H9 (cell line): ENCODE results near the gene GALNT2. TPM values are rescaled to one million over a fixed set of nuclear protein-coding genes. Genes with fewer than 3 reads are reported as not detected.
A peak's percentile ranks its signal among the peaks of the same experiment; 100 is the strongest.

Experiments used
- DNase-seq: peaks from one replicate; pipeline ENCODE4 v3.0.0-alpha.2; 2017
- H2AFZ ChIP-seq: one replicate; pipeline ENCODE4 v1.6.1; 2013; ENCODE audit warnings: mild to moderate bottlenecking, low read length, control low read depth, moderate library complexity
- H2AK5ac ChIP-seq: 2 replicates; pipeline ENCODE4 v1.6.1; 2013; ENCODE audit warnings: low read length, control low read depth, mixed read lengths; ENCODE audit not compliant: insufficient read length
- H2BK120ac ChIP-seq: one replicate; pipeline ENCODE4 v1.6.1; 2013; ENCODE audit warnings: low read depth, mild to moderate bottlenecking, low read length, control low read depth, inconsistent platforms; ENCODE audit not compliant: poor library complexity, severe bottlenecking
- H2BK12ac ChIP-seq: 2 replicates; pipeline ENCODE4 v1.6.1; 2013; ENCODE audit warnings: low read length, control low read depth, mixed read lengths, low read depth; ENCODE audit not compliant: insufficient read length
- H2BK15ac ChIP-seq: 2 replicates; pipeline ENCODE4 v1.6.1; 2013; ENCODE audit warnings: low read depth, low read length, control low read depth
- H2BK20ac ChIP-seq: one replicate; pipeline ENCODE4 v1.6.1; 2013; ENCODE audit warnings: low read depth, mild to moderate bottlenecking, low read length, control low read depth, inconsistent platforms; ENCODE audit not compliant: poor library complexity, severe bottlenecking
- H2BK5ac ChIP-seq: 2 replicates; pipeline ENCODE4 v1.6.1; 2013; ENCODE audit warnings: low read length, control low read depth, mixed read lengths; ENCODE audit not compliant: insufficient read length
- H3K14ac ChIP-seq: 2 replicates; pipeline ENCODE4 v1.6.1; 2013; ENCODE audit warnings: low read length, control low read depth; ENCODE audit not compliant: insufficient read depth
- H3K18ac ChIP-seq: 2 replicates; pipeline ENCODE4 v1.6.1; 2013; ENCODE audit warnings: low read depth, mild to moderate bottlenecking, mixed read lengths, low read length, control low read depth; ENCODE audit not compliant: insufficient read length
- H3K23ac ChIP-seq: 2 replicates; pipeline ENCODE4 v1.6.1; 2013; ENCODE audit warnings: low read length, control low read depth, mixed read lengths, low read depth; ENCODE audit not compliant: insufficient read length
- H3K23me2 ChIP-seq: 2 replicates; pipeline ENCODE4 v1.6.1; 2013; ENCODE audit warnings: low read depth, mild to moderate bottlenecking, mixed read lengths, low read length, control low read depth; ENCODE audit not compliant: insufficient read length, poor library complexity, severe bottlenecking
- H3K27ac ChIP-seq: 2 replicates; pipeline ENCODE4 v1.5.1; 2013; ENCODE audit warnings: low read length, control low read depth, mixed read lengths, low read depth; ENCODE audit not compliant: insufficient read length
- H3K27me3 ChIP-seq: 2 replicates; pipeline ENCODE4 v1.6.1; 2013; ENCODE audit warnings: low read length, control low read depth, inconsistent platforms; ENCODE audit not compliant: insufficient read depth
- H3K4ac ChIP-seq: 2 replicates; pipeline ENCODE4 v1.6.1; 2013; ENCODE audit warnings: low read depth, mild to moderate bottlenecking, control low read depth, inconsistent platforms, low read length, moderate library complexity
- H3K4me1 ChIP-seq: 2 replicates; pipeline ENCODE4 v1.6.1; 2013; ENCODE audit warnings: low read length, control low read depth, inconsistent platforms; ENCODE audit not compliant: insufficient read depth
- H3K4me2 ChIP-seq: 2 replicates; pipeline ENCODE4 v1.6.1; 2013; ENCODE audit warnings: low read length, control low read depth, mixed read lengths; ENCODE audit not compliant: insufficient read length, insufficient read depth
- H3K56ac ChIP-seq: 2 replicates; pipeline ENCODE4 v1.6.1; 2013; ENCODE audit warnings: low read depth, mild to moderate bottlenecking, mixed read lengths, low read length, control low read depth; ENCODE audit not compliant: insufficient read length
- H3K79me1 ChIP-seq: 2 replicates; pipeline ENCODE4 v1.6.1; 2013; ENCODE audit warnings: low read depth, mild to moderate bottlenecking, moderate library complexity, low read length, control low read depth, inconsistent platforms; ENCODE audit not compliant: insufficient read depth, poor library complexity, severe bottlenecking
- H3K79me2 ChIP-seq: 2 replicates; pipeline ENCODE4 v1.6.1; 2013; ENCODE audit warnings: low read length, control low read depth, inconsistent platforms; ENCODE audit not compliant: insufficient read depth
- H3K9ac ChIP-seq: 2 replicates; pipeline ENCODE4 v1.6.1; 2013; ENCODE audit warnings: low read length, control low read depth, mixed read lengths; ENCODE audit not compliant: insufficient read length; ENCODE audit errors: extremely low read depth
- H3K9me3 ChIP-seq: one replicate; pipeline ENCODE4 v1.6.1; 2013; ENCODE audit warnings: low read depth, low read length, inconsistent platforms; ENCODE audit not compliant: control insufficient read depth
- H3T11ph ChIP-seq: one replicate; pipeline ENCODE4 v1.6.1; 2013; ENCODE audit warnings: mild to moderate bottlenecking, low read length, control low read depth, inconsistent platforms
- H4K20me1 ChIP-seq: one replicate; pipeline ENCODE4 v1.6.1; 2013; ENCODE audit not compliant: control insufficient read depth, insufficient read length, insufficient read depth
- H4K5ac ChIP-seq: 2 replicates; pipeline ENCODE4 v1.6.1; 2013; ENCODE audit warnings: low read depth, mild to moderate bottlenecking, mixed read lengths, low read length, control low read depth; ENCODE audit not compliant: insufficient read length
- H4K8ac ChIP-seq: replicated peaks from 2 replicates; pipeline ENCODE4 v1.6.1; 2013; ENCODE audit warnings: low read length, control low read depth, mixed read lengths, low read depth; ENCODE audit not compliant: insufficient read length
- H4K91ac ChIP-seq: 2 replicates; pipeline ENCODE4 v1.6.1; 2013; ENCODE audit warnings: low read depth, mild to moderate bottlenecking, moderate library complexity, mixed read lengths, low read length, control low read depth; ENCODE audit not compliant: insufficient read length
- H3K27ac Mint-ChIP-seq, 3 experiments: 2 replicates in 2 of 3; 3 replicates in 1 of 3; pipeline ENCODE4 v1.8.0; 2020 to 2021; ENCODE audit warnings: mixed read lengths in 3 of 3, mild to moderate bottlenecking in 1 of 3, moderate library complexity in 1 of 3
- H3K27me3 Mint-ChIP-seq: 2 replicates; pipeline ENCODE4 v1.8.0; 2021; ENCODE audit warnings: low read depth, mild to moderate bottlenecking, moderate library complexity, mixed read lengths
- H3K36me3 Mint-ChIP-seq, 3 experiments: 2 replicates in 2 of 3; 3 replicates in 1 of 3; pipeline ENCODE4 v1.8.0; 2020 to 2021; ENCODE audit warnings: low read depth in 3 of 3, mixed read lengths in 3 of 3; ENCODE audit not compliant: insufficient read depth in 1 of 3
- H3K4me1 Mint-ChIP-seq, 2 experiments: 2 replicates each; pipeline ENCODE4 v1.8.0; 2020; ENCODE audit warnings: mixed read lengths in 2 of 2
- H3K4me3 Mint-ChIP-seq, 2 experiments: 2 replicates in 1 of 2; 3 replicates in 1 of 2; pipeline ENCODE4 v1.8.0; 2020 to 2021; ENCODE audit warnings: mild to moderate bottlenecking in 2 of 2, mixed read lengths in 2 of 2, moderate library complexity in 1 of 2
- H3K9me3 Mint-ChIP-seq, 2 experiments: 2 replicates in 1 of 2; 3 replicates in 1 of 2; pipeline ENCODE4 v1.8.0; 2020; ENCODE audit warnings: mild to moderate bottlenecking in 2 of 2, mixed read lengths in 2 of 2, moderate library complexity in 1 of 2
- WGBS: extraction: QIAGEN DNeasy Blood & Tissue Kit; methylation state at CpG from one replicate; pipeline ENCODE4 v1.1.7; 2013; ENCODE audit warnings: missing lambda C conversion rate, low lambda C conversion rate, mixed read lengths; ENCODE audit not compliant: insufficient read length; ENCODE audit errors: extremely low coverage; 5-methylcytosine and 5-hydroxymethylcytosine counted together
- total RNA-seq: library from RNA; stranded (reverse); gene quantifications from 2 replicates; pipeline ENCODE4 v1.2.1, GENCODE V29; 2021
- TF ChIP-seq, protein P1 (sequence below): fragments of 200-600 bp; sonication (generic); conservative IDR thresholded peaks from 3 replicates; pipeline ENCODE4 v1.8.0; 2021; ENCODE audit warnings: antibody characterized with exemption, mild to moderate bottlenecking

The GALNT2 gene
- total RNA-seq, 1 experiment from 2014 or later: 57.6 TPM

DNA sequence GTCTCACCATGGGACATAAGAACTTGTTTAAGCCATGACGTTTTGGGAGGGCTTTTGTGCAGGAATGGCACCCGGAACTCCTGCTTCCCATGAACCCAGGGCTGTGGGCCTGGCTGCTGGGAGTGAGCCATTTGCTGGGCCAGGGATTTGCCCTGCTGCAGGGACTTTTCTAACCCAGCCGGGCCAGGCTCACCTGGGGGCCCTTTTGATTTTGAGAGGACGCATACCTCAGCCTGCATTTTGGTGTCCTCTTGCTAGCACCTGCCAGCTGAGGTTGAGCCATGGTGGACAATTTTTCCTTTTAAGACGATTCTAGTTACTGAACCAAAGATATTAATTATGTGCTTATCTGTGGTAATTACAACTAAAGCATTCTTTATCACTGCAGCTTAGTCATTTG lies 28.9 kb downstream of the GALNT2 start:
- peaks cover 1% of the 10 kb centered on the region; the same call in 1 of the 2 replicates for H3K4me1 ChIP-seq
- H4K8ac ChIP-seq: no peak overlapping the region
- no peak overlapping the region for H3K4me2 ChIP-seq
- no peak overlapping the region for H2BK12ac ChIP-seq
- no peaks in the 10 kb centered on the region for H4K20me1 ChIP-seq
- H2BK120ac ChIP-seq: no peak overlapping the region
- no peaks in the 10 kb centered on the region for H3K23me2 ChIP-seq
- WGBS: no CpG with 5 or more reads among the region's 5 CpGs
- Mint-ChIP-seq H3K4me3 (no peak overlapping the region), H3K9me3 (no peaks in the 10 kb centered on the region), H3K36me3 (peaks cover 3 to 4% (median 4%) of the 10 kb centered on the region in 3 experiments; a peak in 3 of 7 replicates), H3K27ac (no peak overlapping the region), H3K4me1 (peaks cover 15 to 22% of the 10 kb centered on the region in 2 experiments), H3K27me3 (no peaks in the 10 kb centered on the region)
- TF ChIP-seq, protein P1, sequence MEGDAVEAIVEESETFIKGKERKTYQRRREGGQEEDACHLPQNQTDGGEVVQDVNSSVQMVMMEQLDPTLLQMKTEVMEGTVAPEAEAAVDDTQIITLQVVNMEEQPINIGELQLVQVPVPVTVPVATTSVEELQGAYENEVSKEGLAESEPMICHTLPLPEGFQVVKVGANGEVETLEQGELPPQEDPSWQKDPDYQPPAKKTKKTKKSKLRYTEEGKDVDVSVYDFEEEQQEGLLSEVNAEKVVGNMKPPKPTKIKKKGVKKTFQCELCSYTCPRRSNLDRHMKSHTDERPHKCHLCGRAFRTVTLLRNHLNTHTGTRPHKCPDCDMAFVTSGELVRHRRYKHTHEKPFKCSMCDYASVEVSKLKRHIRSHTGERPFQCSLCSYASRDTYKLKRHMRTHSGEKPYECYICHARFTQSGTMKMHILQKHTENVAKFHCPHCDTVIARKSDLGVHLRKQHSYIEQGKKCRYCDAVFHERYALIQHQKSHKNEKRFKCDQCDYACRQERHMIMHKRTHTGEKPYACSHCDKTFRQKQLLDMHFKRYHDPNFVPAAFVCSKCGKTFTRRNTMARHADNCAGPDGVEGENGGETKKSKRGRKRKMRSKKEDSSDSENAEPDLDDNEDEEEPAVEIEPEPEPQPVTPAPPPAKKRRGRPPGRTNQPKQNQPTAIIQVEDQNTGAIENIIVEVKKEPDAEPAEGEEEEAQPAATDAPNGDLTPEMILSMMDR: no peak
- H2BK5ac ChIP-seq: no peak overlapping the region
- DNase-seq: no peak
- no peak overlapping the region for H3K4ac ChIP-seq
- H3T11ph ChIP-seq: no peak overlapping the region
- peak overlapping the region; percentile 57 for H3K14ac ChIP-seq
- no peak overlapping the region for H2AK5ac ChIP-seq
- no peak overlapping the region for H2BK15ac ChIP-seq
- peaks cover 3% of the 10 kb centered on the region; the same call in 1 of the 2 replicates for H3K79me2 ChIP-seq
- no peak overlapping the region for H2AFZ ChIP-seq
- no peaks in the 10 kb centered on the region for H3K27me3 ChIP-seq
- no peak overlapping the region for H2BK20ac ChIP-seq
- no peak overlapping the region for H3K56ac ChIP-seq
- no peak overlapping the region for H4K5ac ChIP-seq
- no peak overlapping the region for H3K23ac ChIP-seq
- peak overlapping the region; percentile 31 for H3K18ac ChIP-seq
- H3K79me1 ChIP-seq: no peaks in the 10 kb centered on the region
- no peak overlapping the region for H3K27ac ChIP-seq
- no peaks in the 10 kb centered on the region for H3K9me3 ChIP-seq
- H4K91ac ChIP-seq: no peak overlapping the region
- no peak overlapping the region for H3K9ac ChIP-seq
